Measurements from ENCODE around the gene TBCK.

Gene TBCK

DNA sequence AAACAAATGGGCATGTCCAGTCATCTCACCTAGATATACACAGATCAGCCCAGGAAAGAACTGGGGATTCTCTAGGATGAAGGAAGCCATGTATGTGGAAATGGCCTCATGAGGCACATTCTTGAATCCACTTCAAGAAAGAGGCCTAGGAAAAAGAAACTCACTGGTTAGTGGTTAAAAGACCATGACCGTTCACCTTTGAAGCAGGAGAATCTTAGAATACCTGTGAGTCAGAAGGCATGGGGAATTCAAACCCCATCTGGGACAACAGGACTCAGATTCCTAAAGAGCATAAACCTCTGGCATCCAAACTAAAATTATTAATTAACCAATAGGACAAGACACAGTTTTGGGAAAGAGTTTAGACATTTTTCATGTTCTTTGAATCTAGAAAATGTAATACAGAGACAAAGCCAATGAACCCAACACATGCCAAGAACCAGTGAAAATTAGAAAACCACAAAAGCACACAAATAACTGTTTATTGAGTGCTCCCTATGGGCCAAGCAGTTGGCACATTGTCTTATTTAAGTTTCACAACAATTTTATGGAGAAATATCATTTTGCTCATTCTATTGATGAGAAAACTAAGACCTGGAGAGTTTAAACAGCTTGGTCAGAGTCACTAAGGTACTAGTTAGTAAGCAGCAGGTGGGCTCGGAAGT lies 323.2 kb downstream of the TBCK start:
- DNase-seq (ENCODE audit: low spot score), result no peak

DNA sequence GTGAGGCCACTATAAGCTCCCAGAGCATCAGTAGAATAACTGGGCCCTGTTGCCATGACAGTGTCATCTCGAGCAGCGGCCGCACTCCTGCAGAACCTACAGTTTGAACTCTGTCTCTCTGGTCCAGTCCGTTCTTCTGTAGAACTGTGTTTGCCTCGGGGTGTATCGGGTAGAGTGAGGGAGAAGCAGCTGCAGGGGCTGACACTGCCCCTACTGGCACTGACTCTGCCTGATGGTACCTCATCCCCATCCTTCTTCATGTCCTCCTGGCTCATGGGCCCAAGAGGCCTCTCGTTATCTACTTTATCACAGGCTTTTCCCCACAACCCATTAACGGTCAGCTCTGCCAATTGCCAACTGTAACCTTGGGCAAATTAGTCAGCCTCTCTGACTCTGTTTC lies 324.3 kb downstream of the TBCK start:
- no peak for DNase-seq (ENCODE audit: low spot score)
